Renal cortical epithelial cell (primary cell): ENCODE measurements around the gene ACP7. TPM values are rescaled to one million over a fixed set of nuclear protein-coding genes. Genes with fewer than 3 reads are reported as not detected.

ENCODE experiments used
- DNase-seq: peaks from one replicate; pipeline ENCODE4 v3.0.0-alpha.2; 2011; ENCODE audit warnings: low read depth
- total RNA-seq: library from RNA; depleted of rRNA; stranded (reverse); fragments of >200 nt; gene quantifications from 2 replicates; pipeline ENCODE4 v1.2.3, GENCODE V29; 2014

The ACP7 gene
- total RNA-seq, 1 donor from 2014 or later = not detected

DNA sequence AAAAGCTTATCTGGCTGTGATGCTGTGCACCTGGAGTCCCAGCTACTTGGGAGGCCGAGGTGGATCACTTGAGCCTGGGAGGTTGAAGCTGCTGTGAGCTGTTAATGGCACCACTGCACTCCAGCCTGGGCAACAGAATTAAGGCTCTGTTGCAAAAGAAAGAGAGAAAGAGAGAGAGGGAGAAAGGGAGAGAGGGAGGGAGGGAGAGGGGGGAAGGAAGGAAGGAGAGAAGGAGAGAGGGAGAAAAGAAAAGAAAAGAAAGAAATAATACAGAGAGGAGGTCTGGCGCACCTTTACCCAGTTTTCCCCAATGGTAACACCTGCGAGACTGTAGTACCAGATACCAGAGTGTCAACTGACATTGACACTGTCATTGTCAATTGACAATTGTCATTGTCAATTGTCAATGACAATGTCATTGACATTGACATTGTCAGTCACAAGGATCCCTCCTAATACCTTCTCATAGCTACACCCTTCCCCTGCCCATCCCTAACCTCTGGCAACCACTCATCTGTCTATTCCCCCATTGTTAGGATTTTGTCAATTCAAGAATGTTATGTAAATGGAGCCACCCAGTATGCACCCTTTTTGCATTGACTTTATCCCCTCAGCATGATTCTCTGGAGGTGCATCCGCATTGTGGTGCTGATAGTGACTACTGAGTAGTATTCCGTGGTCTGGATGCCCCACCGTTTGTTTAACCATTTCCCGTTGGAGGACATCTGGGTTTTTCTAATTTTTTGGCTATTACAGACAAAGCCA is 62.7 kb downstream of the ACP7 start:
- DNase-seq = no peak

DNA sequence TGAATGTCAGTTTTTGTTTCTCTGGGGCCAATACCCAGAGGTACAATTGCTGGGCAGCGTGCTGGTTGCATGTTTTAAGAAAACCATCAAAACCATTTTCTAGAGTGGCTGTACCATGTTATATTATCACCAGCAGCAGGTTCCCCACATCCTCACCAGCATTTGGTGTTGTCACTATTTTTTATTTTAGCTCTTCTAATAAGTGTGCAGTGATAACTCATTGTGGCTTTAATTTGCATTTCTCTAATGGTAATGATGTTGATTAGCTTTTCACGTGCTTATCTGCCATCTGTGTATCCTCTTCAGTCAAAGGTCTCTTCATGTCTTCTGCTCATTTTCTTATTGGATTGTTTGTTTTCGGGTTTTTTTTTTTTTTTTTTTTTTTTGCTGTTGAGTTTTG is 63.3 kb downstream of the ACP7 start:
- no peak for DNase-seq

- no peak for DNase-seq
These were observed 64.9 kb downstream of the ACP7 start for GRCh38 chr19:39148939-39149529.

DNA sequence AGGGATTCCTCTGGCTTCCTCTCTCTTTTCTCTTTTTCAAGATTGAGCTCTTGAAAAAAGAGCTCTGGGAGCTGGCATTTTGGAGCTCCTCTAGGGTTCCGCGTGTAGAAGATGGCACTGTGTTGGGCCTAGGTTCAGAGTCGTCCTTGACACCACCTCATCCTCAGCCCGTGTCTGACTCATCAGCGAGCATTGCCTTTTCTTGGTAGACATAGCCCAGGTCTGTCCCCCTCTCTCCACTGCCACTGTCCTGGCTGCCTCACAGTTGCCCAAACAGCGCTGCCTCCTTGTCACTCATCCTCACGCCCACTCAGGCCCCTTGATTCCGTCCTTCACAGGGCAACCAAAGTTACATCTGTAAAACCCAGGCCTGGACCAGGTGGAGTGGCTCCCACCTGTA is 66.1 kb downstream of the ACP7 start:
- no peak for DNase-seq

DNA sequence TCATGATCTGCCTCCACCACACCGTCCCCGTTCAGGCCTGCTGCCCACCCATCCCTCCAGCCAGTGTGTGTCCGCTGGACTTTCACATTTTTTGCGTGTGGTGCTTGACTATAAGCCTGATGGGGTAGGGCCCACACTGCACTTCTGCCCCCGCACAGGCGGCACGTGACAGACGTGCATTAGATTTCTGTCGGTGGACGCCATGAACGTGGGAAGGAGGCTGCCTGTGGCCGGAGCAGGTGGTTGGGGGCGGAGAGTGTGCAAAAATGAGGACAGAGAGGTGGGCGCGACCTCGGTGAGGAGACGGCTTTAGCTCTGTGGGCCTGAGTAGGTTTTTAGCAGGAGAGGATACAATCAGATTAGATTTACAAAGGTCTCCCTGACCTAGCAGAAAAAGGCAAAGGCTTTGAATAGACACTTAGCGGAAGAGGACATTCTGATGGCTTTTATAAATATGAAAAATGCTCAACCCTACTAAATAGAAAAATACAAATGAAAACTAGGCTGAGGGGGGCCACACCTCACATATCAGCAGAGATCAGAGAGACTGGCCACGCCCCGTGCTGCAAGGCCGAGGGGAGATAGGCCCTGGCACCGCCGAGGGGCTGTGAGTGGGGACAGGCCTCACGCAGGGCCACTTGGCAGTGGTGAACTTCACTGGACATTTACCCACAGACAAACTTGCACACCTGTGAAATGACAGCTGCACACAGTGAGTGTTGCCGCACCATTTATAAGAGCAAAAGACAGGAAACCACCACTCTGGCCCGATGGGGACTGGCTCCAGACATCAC is 66.8 kb downstream of the ACP7 start:
- no peak for DNase-seq

GRCh38 chr19:39152066-39152465 is 67.9 kb downstream of the ACP7 start:
- no peak for DNase-seq

GRCh38 chr19:39154100-39154628 is 70.0 kb downstream of the ACP7 start:
- no peak for DNase-seq

DNA sequence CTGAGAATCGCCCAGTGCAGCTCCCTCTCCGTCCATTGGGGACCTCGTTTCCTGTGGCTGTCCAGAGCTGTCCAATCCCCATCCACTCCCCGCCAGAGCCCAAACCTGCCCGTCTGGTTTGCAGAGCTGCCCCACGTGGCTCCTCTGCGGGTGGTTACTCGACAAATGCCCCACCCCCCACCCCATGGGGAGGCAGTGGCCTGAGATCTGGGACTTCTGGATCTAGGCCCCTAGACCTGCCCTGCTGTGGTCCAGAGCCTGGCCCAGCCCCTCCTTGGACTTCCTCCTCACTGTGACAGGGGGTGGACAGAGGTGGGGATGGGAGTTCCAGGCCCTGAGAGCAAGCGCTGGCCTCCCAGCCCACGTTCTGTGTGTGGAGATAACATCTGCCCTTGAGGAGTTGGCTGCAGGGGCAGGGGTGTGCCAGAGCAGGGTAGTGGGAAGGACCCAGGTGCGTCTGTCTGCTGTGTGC is 70.5 kb downstream of the ACP7 start:
- DNase-seq = peak; percentile 28

DNA sequence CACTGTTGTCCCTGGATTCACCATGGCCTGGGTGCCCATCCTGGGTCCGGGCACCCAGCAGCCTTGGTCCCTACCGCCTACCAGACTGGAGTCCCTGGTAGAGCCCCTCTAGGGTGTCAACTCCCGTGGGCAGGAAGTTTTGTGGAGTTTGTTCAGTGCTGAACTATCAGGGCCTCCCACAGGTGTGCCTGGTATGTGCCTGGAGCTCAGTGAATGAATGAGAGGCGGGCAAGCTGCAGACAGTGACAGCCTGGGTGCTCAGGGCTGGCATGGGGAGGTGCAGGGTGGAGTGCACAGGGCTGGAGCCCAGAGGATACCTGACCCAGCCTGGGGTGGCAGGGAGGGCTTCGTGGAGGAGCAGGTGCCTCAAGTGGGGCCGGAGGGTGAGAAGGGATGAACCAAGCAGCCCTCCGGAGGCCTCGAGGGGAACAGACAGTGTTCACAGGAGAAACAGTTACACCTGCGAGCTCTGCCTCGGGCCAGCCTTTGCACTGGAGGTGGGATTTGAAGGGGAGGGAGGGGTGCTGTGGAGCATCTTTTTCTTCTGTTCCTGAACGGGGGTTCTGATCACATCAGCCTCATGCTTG is 71.0 kb downstream of the ACP7 start:
- no peak for DNase-seq

DNA sequence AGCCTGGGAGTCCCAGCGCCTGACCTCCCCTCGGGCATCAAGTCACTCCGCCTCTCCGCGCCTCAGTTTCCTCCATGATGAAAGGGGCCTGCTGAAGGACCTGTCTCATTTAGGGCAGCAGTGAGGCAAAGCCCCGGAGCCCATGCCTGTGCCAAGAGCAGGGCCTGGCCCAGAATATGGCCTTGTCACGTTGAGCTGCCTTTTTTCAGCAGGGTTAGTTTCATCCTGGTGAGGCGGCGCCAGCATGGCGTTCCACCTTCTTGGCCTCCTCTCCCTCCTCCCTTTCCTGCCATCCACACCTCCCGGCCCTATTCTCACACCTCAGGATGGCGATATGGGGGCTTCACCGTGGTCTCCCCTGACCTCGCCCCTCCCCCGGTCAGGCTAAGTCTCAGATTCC is 71.6 kb downstream of the ACP7 start:
- DNase-seq = no peak

GRCh38 chr19:39156326-39157230 is 72.4 kb downstream of the ACP7 start:
- DNase-seq = no peak

- no peak for DNase-seq
These were observed 73.3 kb downstream of the ACP7 start for GRCh38 chr19:39157275-39157996.

DNA sequence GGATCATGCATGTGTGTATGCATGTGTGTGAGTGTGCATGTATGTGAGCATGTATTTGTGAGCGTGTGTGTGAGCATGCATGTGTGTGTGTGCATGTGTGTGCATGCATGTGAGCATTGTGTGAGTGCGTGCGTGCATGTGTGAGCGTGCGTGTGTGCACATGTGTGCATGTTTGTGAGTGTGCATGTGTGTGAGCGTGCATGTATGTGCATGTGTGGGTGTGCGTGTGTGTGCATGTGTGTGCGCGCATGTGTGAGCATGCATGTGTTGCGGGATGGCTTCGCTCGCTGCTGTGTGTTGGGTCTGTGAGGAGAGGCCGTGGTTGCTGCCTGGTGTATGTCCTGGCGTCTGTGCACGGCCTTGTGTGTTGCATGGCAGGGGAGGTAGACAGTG is 73.8 kb downstream of the ACP7 start:
- no peak for DNase-seq

DNA sequence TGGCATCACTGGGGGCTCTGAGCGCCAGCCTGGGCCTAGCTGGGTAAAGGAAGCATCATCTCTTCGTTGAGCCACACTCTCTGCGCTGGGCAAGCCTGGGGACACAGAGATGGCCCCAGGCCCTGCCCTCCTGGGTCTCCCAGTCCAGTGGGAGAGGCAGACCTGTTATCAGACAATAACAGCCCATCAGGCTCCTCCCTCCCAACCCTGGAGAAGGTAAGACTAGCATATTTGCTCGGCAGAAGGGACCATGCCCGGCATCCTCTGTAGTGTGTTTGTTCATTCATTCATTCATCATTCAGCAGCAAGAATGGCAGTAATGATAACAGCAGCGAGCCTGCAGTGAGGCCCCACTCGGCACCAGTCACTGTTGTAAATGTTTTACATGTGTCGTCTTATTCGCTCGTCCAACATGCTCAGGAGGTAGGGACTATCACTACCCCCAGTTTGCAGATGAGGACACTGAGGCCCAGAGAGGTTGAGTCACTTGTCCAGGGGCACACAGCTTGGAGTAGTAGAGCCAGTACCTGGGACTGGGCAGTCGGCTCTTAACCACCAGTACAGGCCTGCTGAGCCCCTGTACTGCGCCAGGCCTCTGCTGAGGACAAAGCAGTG is 74.6 kb downstream of the ACP7 start:
- DNase-seq = no peak

DNA sequence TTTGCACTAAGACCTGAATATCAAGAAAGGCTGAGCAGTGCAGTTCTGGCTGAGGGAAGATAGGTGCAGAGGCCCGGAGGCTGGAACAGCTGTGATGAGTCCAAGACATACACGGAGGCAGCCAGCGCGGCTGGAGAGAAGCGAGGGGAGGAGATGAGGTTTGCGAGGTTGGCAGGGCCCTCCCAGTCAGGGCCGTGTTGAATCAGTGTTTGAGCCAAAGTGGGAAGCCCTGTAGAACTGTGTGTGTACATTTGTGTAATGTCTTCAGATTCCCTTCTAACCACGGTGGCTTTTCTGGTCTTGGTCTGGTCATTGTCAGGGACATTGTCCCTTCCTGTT is 76.3 kb downstream of the ACP7 start:
- no peak for DNase-seq

Other genes starting within 250 kb of the ACP7 start
- 218 and 338 TPM in 2 replicates for gene HNRNPL, start 234.4 kb upstream of the ACP7 start, total RNA-seq
- gene RINL, start 206.1 kb upstream of the ACP7 start, total RNA-seq = 10.0 and 19.1 TPM in 2 replicates
- gene SIRT2, start 184.8 kb upstream of the ACP7 start, total RNA-seq = 28.7 and 38.6 TPM in 2 replicates
- gene NFKBIB, start 184.4 kb upstream of the ACP7 start, total RNA-seq = 13.7 and 16.9 TPM in 2 replicates
- gene CCER2, start 172.2 kb upstream of the ACP7 start, total RNA-seq = 0.15 TPM in 1 of 2 replicates, not detected in the other
- 16.8 and 17.0 TPM in 2 replicates for gene SARS2, start 153.6 kb upstream of the ACP7 start, total RNA-seq
- 38.4 and 49.8 TPM in 2 replicates for gene MRPS12, start 153.4 kb upstream of the ACP7 start, total RNA-seq
- gene FBXO17, start 108.6 kb upstream of the ACP7 start, total RNA-seq = 25.2 and 82.6 TPM in 2 replicates
- 5.8 and 5.9 TPM in 2 replicates for gene FBXO27, start 51.8 kb upstream of the ACP7 start, total RNA-seq
- gene PAK4, start 41.4 kb downstream of the ACP7 start, total RNA-seq = 5.0 and 17.7 TPM in 2 replicates
- 0.20 and 4.3 TPM in 2 replicates for gene NCCRP1, start 112.6 kb downstream of the ACP7 start, total RNA-seq
- gene SYCN, start 119.9 kb downstream of the ACP7 start, total RNA-seq = not detected in 2 replicates
- not detected in 2 replicates for gene IFNL3, start 160.6 kb downstream of the ACP7 start, total RNA-seq
- gene IFNL4, start 164.5 kb downstream of the ACP7 start, total RNA-seq = not detected in 2 replicates
- gene IFNL2, start 184.0 kb downstream of the ACP7 start, total RNA-seq = not detected in 2 replicates
- gene IFNL1, start 212.0 kb downstream of the ACP7 start, total RNA-seq = not detected in 2 replicates
- gene LRFN1, start 236.5 kb downstream of the ACP7 start, total RNA-seq = 0.15 TPM in 1 of 2 replicates, not detected in the other